IPS-18c (cell line): ENCODE results near the gene MEX3C.

Experiments used
- H3K4me3 ChIP-seq: 2 replicates; pipeline ENCODE4 v1.7.0; 2013; ENCODE audit warnings: low read depth, mild to moderate bottlenecking, low read length, moderate library complexity; ENCODE audit not compliant: insufficient read depth
- H3K9me3 ChIP-seq: one replicate; pipeline ENCODE4 v1.6.1; 2013; ENCODE audit warnings: mild to moderate bottlenecking, low read length, moderate library complexity; ENCODE audit not compliant: control insufficient read depth, insufficient read depth

The MEX3C gene

DNA sequence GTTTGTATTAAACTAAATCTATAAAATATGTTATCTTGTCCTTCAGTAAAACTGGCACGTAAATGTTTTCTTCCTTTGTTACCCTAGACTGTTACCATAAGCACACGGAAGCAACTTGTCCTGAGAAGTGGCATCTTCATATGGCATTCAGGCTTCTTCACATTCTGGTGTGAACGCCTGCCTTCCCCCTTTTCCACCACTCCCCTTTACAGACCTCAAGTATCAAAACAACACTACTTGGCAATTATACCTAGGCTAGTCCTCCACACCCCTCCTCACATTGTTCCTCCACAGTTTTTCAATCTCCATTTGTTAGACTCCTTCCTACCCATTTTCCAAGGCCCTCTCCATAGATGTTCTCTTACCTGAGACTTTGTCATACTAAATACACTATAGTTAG, 2.9 kb downstream of the MEX3C start:
- H3K4me3 ChIP-seq, result peak overlapping the region; percentile 70

DNA sequence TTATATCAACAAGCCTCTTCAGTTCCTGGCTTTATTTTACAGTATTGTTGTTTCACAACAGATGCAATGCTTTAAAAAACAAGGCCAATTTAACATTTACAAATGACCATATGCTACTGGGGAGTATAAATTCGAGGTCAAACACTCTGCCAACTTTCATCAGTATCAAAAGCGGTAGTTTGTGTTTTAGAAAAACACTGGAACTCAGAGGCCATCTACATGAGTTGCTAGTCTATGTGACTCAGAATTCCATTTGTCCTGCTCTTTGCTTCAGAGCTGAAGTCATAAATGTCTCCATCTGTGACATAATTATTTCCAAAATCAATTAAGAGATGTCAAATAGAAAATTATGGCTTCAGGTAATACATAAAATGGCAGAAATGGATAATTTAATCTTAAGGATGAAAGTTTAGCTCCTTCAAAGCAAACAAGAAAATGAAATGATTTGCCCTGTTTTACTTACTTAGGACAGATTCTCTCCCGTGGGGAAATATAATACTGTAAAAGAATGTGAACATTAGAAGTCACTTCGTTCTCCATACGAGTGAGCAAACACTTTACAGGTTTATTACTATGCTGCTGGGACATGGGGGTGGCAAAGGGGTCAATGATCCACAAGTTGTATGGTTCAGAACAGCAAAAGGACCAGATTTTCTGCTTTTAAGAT, 3.7 kb downstream of the MEX3C start:
- Histone ChIP-seq H3K9me3 (no peaks in the 10 kb centered on the region), H3K4me3 (no peak overlapping the region)

More for the DNA sequence above, 2.9 kb downstream of the MEX3C start:
- H3K9me3 ChIP-seq, result no peaks in the 10 kb centered on the region

DNA sequence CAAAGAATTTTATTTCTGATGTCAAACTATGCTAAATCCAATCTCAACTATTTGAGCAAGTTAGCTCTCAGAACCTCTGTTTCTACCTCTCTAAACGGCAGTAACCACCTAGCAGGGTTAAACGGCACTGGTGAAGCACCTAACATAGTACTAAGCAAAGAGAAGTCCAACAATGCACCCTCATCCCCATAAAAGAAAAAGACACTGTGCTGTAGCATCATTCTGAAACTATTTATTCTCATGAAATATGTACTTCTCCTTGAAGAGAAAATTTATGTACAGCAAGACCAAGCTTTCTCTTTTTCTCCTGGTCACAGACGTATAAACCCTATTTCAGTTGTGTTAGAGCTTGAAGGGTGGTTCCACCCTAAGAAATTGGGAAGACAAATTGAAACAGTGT, 4.8 kb downstream of the MEX3C start:
- H3K4me3 ChIP-seq, result no peak overlapping the region
- H3K9me3 ChIP-seq, result no peaks in the 10 kb centered on the region

DNA sequence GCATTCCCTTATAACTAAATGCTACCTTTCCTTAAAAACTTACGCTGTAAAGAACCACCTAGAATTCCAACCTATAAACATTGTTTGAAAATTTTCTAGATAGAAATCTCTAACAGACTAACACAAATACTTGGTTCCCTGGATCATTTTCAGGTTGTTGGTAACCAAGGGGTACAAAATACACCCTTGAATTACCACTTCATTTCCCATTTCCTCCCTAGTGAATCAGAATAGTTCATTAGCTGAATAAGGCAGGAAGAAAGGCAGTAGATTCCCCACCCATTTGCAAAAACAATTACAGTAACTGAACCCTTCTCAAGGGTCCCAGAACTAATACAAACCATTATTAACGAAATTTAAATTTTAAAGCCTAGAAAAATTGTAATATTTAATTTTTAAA, 5.5 kb downstream of the MEX3C start:
- H3K4me3 ChIP-seq, result no peak overlapping the region
- H3K9me3 ChIP-seq, result no peaks in the 10 kb centered on the region

DNA sequence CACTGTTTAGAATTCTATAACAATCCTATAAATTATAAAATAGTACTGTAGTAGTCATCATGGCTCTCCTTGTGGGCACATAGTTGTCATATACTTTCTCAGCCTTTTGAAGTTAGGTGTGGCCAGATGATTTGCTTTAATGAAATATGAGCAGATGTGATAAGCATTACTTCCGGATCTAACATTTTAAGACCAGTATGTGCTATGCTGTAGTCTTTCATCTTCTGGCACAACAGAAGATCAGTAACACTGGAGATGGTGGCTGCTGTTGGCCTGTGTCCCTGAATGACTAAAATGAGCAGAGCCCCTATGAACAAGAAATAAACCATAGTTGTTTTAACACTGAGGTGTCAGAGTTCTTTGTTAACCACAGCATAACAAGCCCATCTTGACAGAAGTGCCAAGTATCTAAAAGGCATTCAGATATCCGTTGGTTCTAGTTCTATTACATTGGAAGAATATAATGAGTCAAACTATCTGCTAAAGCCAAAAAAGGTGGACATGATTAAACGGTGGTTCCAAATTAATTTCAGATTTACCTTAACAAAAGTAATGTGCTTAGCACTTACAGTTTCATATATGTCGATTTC, 6.3 kb downstream of the MEX3C start:
- Histone ChIP-seq H3K4me3 (no peak overlapping the region), H3K9me3 (no peaks in the 10 kb centered on the region)

DNA sequence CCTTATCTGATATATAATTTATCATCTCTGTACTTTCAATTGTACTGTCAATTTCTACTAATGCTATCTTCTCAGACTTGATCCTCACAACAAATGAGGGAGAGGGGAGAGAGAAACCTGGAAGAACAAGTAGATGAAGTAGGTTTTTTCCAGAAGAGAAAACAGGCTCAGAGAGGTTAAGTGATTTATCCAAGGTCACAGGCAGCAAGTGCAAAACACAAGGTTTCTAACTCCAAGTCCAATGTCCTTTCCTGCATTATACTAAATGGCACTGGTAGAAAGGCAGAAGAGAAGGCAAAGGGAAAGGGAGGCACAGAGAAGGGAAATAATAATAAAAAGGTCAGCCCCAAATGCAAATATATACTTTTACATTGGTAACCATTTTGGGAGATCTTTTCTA, 7.5 kb downstream of the MEX3C start:
- no peaks in the 10 kb centered on the region for H3K9me3 ChIP-seq
- no peak overlapping the region for H3K4me3 ChIP-seq

DNA sequence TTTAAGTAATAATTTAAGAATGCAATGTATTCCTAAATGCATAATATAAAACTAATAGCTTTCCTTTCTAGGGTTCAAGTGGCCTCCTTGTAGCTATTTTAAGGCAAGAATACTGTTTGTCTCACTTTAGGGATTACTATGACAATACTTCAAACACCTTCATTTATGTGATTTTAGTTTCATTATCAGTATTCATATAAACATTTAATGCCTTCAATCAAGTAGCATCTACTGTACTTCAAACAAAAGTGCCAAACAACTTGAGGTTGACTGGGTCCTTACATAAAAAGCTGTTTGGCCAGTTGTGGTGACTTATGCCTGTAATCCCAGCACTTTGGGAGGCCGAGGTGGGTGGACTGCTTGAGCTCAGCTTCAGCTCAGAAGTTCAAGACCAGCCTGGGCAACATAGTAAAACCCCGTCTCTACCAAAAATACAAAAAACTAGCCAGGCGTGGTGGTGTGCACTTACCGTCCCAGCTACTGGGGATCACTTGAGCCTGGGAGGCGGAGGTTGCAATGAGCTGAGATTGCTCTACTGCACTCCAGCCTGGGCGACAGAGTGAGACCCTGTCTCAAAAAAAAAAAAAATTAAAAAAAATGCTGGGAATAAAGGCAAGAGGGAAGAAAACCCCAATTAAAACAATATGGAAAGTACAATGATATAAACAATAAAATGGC, 9.3 kb downstream of the MEX3C start:
- Histone ChIP-seq H3K9me3 (no peaks in the 10 kb centered on the region), H3K4me3 (no peak overlapping the region)

DNA sequence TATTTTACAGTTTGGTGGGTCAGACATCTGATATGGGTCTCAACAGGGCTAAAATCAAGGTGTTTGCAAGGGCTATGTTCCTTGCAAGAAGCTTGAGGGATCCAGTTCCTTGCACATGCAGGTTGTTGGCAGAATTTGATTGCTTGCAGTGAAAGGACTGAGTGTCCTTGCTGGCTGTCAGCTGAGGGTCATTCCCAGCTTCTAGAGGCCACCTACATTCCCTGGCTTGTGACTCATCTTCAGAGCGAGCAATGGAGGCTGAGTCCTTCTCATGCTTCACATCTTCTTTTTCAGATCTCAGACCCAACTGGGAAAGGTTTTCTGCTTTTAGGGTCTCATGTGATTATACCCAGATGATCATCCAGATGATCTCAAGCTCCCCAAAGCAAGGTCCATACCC, 12.4 kb downstream of the MEX3C start:
- Histone ChIP-seq H3K4me3 (no peak overlapping the region), H3K9me3 (no peaks in the 10 kb centered on the region)

DNA sequence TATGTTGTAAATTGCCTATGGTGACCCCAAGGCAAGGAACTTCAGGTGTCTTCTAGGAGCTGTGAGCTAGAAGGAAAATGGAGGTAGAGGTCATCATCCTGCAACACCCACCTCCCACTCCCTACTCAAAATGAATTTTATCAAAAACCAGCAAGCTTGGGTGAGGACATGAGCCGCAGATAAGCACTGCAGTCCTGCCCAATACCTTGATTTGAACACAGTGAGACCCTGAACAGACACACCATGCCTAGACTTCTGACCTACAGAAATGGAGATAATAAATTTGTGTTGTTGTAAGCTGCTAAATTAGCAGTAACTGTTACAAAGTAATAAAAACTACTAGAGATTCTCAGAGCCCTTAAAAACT, 13.4 kb downstream of the MEX3C start:
- Histone ChIP-seq H3K9me3 (no peaks in the 10 kb centered on the region), H3K4me3 (no peak overlapping the region)

DNA sequence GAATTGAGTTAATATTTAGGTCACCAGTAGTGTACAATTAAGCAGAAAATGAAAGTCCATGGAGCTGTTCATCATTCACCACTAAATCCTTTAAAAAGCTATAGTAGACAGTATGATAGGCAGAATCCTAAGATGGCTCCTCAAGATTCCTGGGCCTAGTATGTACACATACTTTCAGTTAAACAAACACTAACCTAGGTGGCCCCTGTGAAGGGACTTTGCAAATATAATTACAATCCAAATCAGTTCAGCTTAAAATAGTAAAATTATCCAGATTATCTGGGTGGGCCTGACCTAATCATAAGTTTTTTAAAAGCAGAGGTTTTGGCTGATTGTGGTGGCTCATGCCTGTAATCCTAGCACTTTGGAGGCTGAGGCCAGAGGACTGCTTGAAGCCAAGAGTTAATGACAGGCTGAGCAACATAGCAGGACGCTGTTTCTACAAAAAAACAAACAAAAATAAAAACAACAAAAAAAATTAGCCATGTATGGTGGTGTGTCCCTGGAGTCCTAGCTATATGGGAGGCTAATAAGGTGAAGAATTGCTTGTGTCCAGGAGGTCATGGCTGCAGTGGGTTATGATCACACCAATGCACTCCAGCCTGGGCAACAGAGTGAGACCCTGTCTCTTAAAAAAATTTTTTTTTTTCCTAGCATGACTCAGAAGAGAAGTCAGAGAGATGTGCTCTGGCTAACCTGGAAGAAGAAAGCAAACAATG, 13.9 kb downstream of the MEX3C start:
- no peak overlapping the region for H3K4me3 ChIP-seq
- no peaks in the 10 kb centered on the region for H3K9me3 ChIP-seq

DNA sequence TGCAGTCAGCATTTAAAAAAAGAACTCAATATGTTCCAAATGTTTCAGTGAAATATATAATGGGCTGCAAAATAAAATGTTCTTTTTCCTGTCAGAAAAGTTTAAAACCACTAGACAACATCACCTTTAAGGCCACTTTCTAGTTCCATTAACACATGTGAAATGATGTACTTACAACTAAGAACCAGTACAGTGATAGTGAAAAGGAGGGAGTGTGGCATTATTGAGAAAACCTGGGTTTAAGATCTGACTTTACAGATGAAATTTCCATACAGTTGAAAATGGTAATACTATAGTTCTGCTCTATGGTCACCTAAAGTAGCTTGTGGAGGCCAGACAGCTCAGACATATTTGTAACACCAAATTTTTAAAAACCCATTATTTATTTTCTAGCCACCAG, 14.7 kb downstream of the MEX3C start:
- Histone ChIP-seq H3K4me3 (no peak overlapping the region), H3K9me3 (no peaks in the 10 kb centered on the region)

DNA sequence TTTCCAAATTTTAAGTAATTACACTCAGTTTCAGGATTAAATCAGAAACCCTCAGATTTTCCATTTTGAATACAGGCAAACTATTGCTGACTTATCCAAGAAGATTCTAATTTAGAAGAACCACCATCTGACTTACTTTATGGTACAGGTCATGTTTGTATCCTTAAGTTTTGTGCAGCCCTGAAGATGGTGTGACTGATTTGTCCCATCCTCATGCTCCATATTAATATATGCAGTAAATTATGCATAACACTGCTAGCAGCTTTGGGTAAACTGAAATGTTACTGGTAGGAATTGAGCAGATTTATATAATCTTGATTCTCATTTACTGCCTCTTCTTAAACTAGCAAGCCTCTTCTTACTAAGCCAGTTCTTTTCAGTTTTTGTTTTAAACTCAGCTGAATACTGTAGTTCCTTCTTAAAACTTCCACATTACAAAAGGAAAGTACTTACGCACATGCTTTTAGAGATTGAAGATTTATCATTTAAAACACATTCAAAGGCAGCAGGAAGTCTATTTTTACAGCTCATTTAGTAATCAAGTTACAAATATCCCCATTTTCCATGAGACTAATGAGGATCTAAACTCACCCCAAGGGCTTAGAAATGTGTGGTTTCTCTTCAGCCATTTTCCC, 25.7 kb downstream of the MEX3C start:
- Histone ChIP-seq H3K4me3 (no peak overlapping the region), H3K9me3 (no peaks in the 10 kb centered on the region)

DNA sequence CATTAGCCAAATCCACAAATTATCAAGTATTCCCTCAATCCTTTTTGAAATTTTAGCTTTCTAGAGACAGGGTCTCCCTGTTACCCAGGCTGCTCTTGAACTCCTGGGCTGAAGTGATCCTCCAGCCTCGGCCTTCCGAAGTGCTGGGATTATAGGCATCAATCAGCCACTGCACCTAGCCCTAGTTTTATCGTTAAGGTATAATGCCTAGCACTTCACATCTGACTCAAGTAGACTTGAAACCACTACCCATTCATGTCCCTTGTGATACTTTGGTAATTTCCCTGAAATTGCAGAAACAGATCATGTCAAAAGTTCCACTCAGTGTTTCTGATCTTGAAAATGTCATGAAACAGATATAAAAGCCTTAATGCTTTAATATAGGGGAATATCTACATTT, 26.3 kb downstream of the MEX3C start:
- Histone ChIP-seq H3K4me3 (no peak overlapping the region), H3K9me3 (no peaks in the 10 kb centered on the region)

DNA sequence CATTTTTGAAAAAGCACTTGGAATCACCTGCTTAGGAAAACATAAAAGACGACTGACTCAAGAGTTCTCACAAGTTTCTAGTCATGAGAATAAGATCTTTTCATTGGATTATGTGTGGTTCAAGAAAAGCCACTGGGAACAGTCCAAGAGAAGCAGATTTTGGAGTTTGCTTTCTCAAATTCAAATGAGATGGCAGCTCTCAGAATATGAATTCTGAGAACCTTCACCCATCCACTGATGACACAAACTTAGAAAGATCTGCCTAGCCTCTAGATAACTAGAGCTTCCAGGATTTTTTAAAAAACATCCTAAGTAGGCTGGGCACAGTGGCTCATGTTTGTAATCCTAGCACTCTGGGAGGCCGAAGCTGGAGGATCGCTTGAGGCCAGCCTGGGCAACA, 26.8 kb downstream of the MEX3C start:
- no peaks in the 10 kb centered on the region for H3K9me3 ChIP-seq
- H3K4me3 ChIP-seq, result no peak overlapping the region

DNA sequence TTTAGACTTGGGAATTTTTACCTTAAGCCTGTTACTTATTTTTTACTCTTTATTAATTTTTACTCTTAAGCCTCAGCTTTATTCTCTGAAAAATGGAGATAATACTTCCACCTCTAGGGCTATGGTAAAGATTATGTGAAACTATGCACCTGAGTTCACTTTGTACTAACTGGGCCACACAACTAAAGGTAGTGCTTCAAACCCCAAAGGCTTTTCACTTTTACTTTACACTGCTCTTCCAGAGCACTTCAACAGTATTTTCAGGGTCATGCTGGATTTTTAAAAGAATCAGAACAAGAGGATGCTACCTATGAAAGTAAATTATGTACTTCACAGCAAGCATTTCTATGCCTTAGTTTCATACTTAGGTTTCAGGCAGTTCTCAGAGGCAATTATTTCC, 27.8 kb downstream of the MEX3C start:
- Histone ChIP-seq H3K9me3 (no peaks in the 10 kb centered on the region), H3K4me3 (no peak overlapping the region)

DNA sequence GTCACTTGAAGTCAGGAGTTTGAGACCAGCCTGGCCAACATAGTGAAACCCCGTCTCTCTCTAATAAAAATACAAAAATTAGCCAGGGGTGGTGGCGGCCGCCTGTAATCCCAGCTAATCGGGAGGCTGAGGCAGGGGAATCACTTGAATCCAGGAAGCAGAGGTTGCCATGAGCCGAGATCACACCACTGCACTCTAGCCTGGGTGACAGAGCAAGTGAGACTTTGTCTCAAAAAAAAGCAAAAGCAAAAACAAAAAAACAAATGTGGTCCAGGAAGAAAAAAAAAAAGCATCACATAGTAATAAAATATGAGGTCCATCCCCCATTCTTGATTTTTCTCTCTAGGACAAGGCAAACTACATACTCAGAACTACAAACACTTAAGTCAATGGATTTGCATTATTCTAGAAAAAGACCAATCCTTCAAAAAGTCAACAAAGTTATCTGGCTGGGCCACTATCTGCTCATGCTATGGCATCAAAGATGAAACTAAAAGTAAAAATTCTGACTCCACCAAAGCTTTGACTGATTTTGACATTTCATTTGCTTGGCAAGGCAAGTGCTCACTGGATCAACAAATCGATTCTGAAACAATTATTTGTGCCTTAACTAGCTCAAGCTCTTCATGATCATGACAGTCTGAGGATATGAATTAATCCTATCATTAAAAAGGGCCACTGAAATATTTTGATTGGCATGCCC, 28.4 kb downstream of the MEX3C start:
- no peak overlapping the region for H3K4me3 ChIP-seq
- no peaks in the 10 kb centered on the region for H3K9me3 ChIP-seq

DNA sequence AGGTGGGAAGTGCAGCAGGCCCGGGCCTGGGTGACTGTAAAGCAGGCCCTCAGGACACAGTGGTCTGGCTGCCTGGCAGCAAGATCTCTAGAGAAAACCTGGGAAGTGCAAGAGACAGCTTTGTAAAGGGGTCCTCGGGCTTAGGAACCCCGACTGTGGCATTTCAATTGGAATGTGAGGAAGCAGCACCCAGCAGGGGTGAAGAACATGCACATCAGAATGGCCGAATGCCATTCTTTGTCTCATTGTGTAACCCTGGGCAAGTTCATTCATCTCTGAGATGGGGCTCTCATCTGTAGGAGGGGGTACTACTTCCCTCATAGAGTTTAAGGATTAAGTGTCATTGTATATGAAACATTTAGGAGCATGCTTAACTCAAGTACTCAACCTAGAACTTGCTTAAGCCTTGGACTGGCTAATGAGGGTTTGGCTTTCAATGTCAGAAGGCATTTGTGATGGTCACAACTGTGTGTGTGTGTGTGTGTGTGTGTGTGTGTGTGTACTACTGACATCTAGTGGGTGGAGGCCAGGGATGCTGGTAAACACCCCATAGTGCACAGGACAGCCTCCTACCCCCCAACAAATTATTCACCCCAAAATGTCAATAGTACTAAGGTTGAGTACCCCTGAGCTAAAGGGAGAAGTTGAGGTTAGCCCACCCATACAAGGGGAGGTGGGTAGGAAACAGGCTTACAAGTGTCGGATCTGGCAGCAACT, 29.3 kb downstream of the MEX3C start:
- no peaks in the 10 kb centered on the region for H3K9me3 ChIP-seq

More for the DNA sequence above, 29.3 kb downstream of the MEX3C start:
- H3K4me3 ChIP-seq, result no peak overlapping the region
